Renal cortex interstitium (tissue), 11 donors: ENCODE measurements around the gene FGF12. TPM values are rescaled to one million over a fixed set of nuclear protein-coding genes. Genes with fewer than 3 reads are reported as not detected.
A peak's percentile ranks its signal among the peaks of the same experiment; 100 is the strongest.

Source experiments
- DNase-seq, 11 donors: peaks; one replicate each; pipeline ENCODE4 v3.0.0-alpha.2; 2013; ENCODE audit warnings: low read depth in 9 of 11, low spot score in 4 of 11; ENCODE audit errors: extremely low read depth in 1 of 11
- polyA plus RNA-seq, 3 donors: library from polyadenylated mRNA; unstranded; fragments of 120-200 nt; gene quantifications; one replicate each; pipeline ENCODE4 v1.2.1, GENCODE V29; 2013; ENCODE audit not compliant: insufficient read length in 3 of 3

The FGF12 gene
- polyA plus RNA-seq, 3 donors: 6.1 to 7.3 (median 7.1) TPM

DNA sequence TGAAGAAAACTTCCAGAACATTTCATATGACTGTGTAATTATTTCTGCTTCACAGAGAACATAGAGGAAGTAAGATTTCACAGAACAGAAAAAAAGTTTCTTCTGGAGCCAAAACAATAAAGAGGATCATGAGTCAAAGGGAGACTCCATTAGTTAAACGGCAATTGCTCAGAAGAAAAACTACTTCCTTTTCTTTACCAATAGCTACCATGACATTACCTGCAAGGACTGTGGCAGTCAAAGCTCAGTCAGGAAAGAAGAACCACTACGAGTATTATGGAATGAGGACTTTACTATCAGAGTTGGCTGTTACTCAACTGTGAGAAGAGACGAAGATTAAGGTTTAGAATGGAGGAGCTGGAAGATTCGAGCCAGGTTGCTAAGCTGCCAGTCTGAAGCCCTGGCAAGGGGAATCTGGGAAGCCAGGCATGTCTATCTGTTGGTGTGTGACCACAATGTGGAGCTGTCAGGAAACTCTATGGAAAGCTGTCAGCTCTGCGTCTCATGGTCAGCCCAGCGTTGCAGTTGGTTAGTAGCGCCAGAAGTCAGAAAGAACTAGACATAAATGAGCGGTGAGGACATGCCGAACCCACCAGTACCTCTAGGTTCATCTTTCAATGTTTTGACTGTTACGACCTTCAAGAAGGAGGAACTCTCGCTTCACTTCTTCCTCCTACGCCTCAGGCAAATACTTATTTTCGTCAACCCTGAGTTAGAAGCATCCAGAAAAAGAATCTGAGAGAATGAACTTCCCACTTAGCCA is 604.3 kb downstream of the FGF12 start:
- peak in 1 of 11 donors; percentile 13 for DNase-seq

DNA sequence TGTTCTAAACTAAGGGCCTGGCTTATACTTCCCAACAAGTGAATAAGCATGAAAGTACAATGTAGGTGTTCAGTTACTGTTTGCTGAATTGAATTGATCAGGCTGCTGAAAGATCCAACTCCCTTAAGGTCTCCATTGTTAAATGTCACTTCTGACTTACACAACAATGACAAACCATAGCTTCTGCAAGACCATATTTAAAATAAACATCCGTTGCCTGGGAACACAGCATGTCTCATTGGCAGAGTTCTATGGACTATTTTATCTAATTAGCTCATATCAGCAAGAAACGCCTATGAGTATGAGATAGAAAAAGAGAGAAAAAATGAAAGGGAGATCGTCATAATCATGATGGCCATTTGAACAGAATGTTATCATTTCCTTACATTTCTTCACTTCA is 605.4 kb downstream of the FGF12 start:
- no peak for DNase-seq

DNA sequence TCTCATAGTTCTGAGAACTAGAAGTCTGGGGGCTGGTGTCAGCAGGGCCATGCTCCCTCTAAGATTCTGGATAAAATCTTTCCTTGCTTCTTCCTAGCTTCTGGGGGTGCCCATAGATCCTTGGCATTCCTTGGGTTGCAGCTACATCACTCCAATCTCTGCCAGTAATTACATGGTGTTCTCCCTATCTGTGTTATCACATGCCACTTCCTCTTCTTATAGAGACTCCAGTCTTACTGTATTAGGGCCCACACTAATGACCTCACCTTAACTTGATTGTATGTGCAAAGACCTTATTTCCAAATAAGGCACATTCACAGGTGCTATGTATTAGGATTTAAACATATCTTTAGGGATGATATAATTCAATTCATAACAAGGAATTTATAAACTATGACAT is 618.5 kb downstream of the FGF12 start:
- no peak for DNase-seq

DNA sequence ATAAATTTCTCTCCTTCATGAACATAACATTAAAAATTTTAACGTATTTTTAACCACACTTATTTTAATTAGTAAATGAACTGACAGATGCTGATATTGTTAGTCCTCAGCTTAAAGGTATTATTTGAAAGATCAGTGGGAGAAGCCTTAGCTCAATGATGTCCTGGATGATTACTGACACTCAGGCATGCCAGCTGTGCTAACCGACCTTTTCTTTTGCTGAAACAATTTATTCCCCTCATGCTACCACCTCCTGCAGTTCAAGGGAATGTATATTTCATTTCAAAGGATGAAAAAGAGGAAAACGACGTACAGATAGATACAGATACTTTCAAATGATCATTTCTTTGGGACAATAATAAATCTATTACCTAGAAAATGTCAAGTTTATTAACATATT is 620.8 kb downstream of the FGF12 start:
- no peak for DNase-seq

DNA sequence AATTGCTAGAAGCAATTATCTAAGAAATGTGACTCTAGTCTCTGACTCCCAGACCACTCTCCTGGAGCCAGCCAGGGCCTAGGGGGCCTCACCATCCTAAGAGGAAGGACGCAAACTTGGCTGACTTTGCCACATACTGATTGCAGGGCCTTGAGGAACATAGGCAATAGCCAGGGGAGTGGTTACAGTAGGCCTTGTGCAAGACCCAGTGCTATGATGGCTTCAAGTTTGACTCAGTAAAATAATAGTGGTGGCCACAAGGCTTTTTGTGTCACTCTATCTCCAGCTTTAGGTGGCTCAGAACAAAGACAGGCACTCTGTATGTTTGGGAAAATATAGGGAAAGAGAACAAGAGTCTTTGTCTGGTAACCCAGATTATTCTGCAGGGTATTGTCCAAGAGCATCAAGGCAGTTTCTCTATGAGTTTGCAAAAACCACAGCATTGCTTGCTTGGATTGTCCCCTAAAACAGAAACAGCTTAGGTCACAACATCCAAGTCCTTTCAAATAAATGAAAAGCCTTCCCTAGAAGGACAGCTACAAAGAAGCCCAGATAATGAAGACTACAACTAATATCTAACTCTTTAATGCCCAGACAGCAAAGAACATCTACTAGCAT is 634.8 kb downstream of the FGF12 start:
- DNase-seq: no peak

DNA sequence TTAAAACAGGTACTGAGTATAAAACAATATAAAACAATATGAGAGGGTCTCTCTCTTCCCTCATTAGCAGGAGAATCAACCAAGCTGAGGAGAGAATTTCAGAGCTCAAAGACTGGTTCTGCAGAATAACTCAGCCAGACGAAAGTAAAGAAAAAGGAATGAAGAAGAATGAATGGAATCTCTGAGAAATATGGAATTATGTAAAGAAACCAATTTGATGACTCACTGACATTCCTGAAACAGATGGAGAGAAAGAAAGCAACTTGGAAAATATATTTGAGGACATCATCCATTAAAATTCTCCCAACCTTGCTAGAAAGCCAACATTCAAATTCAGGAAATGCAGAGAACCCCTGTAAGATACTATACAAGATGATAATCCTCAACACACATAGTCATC is 635.5 kb downstream of the FGF12 start:
- DNase-seq: no peak

DNA sequence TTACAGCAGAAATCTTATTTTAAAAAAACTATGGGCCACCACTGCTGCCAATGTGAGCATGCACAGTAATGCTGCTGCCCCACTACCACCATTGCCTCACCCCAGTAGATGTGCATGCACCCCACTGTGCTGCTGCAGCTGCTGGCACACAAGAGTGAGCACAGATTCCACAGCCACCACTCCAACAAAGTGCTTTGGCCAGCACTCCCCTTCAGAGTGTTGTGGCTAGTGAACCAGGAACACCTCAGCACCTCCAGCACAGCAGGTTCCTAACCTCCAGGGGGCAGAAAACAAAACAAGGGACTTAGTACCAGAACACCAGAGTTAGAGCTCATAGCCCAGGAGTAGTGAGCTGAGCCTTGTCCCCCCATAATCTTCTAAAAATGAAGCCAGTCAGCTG is 636.8 kb downstream of the FGF12 start:
- DNase-seq: no peak

Other genes with a start within 250 kb of the FGF12 start
- 10 to 100 TPM; 16.0 to 17.0 (median 16.3) TPM for gene MB21D2, start 190.3 kb upstream of the FGF12 start, polyA plus RNA-seq